Endothelial cell (in vitro differentiated cells): Measurements from ENCODE around the gene ORC6. TPM values are rescaled to one million over a fixed set of nuclear protein-coding genes. Genes with fewer than 3 reads are reported as not detected.

ENCODE experiments used
- DNase-seq: peaks from one replicate; pipeline ENCODE4 v3.0.0; 2021; ENCODE audit warnings: low spot score
- H3K27ac Mint-ChIP-seq: one replicate; pipeline ENCODE4 v1.8.0; 2021; ENCODE audit warnings: mixed read lengths, inconsistent platforms; ENCODE audit not compliant: unreplicated experiment
- H3K27me3 Mint-ChIP-seq: one replicate; pipeline ENCODE4 v1.8.0; 2021; ENCODE audit warnings: mild to moderate bottlenecking, moderate library complexity, mixed read lengths, inconsistent platforms; ENCODE audit not compliant: unreplicated experiment
- H3K36me3 Mint-ChIP-seq: one replicate; pipeline ENCODE4 v1.8.0; 2021; ENCODE audit warnings: mild to moderate bottlenecking, low read depth, mixed read lengths, inconsistent platforms; ENCODE audit not compliant: unreplicated experiment
- H3K4me1 Mint-ChIP-seq: one replicate; pipeline ENCODE4 v1.8.0; 2021; ENCODE audit warnings: mild to moderate bottlenecking, mixed read lengths, inconsistent platforms; ENCODE audit not compliant: unreplicated experiment
- H3K4me3 Mint-ChIP-seq: one replicate; pipeline ENCODE4 v1.8.0; 2021; ENCODE audit warnings: mild to moderate bottlenecking, mixed read lengths, inconsistent platforms; ENCODE audit not compliant: unreplicated experiment
- H3K9me3 Mint-ChIP-seq: one replicate; pipeline ENCODE4 v1.8.0; 2021; ENCODE audit warnings: mixed read lengths, inconsistent platforms; ENCODE audit not compliant: unreplicated experiment
- total RNA-seq: library from RNA; stranded (reverse); fragmentation: NEBNext Ultra II Directional; extraction: Animal tissue kit (Norgen Biotek cat#: 25700); gene quantifications from one replicate; pipeline ENCODE4 v1.2.1, GENCODE V29; 2021; ENCODE audit not compliant: unreplicated experiment
- TF ChIP-seq, protein P1 (sequence below): fragments of 200-600 bp; sonication (generic); IDR thresholded peaks from one replicate; pipeline ENCODE4 v1.5.0; 2021; ENCODE audit warnings: antibody characterized with exemption; ENCODE audit not compliant: unreplicated experiment

ORC6 gene
- total RNA-seq, 1 donor from 2014 or later = 22.4 TPM

DNA sequence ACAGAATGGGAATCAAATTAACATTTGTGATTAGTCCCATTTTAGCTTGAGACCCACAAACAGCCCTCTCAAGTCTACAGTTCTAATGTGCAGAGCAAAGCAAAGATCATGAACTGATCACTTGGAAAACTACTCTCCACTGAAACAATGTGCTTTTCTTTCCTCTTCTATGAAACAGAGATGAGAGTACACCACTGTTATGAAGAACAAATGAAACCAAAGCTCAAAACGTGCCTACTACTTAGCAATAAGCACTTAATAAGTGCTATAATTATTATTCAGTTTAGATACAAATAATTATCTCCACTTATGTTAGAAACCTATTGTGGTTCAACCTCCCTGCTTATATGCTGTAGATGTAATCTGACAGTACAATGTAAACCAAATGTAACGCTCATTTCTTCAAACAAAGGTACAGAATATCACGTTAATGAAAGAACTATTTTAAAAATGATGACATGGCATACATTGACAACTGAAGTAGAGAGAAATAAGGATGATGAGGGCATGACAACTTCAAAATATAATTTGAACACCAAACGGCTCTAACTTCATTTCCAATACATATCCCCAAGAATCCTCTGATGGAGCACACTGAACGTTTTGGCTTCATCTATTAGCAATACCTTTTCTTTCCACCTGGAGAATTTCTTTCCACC is 2.5 kb upstream of the ORC6 start:
- Mint-ChIP-seq H3K4me1 (peaks cover 35% of the 10 kb centered on the region), H3K27ac (peak overlapping the region; percentile 4), H3K9me3 (no peaks in the 10 kb centered on the region), H3K4me3 (no peak overlapping the region), H3K36me3 (no peaks in the 10 kb centered on the region), H3K27me3 (peaks cover 13% of the 10 kb centered on the region)
- TF ChIP-seq, protein P1, sequence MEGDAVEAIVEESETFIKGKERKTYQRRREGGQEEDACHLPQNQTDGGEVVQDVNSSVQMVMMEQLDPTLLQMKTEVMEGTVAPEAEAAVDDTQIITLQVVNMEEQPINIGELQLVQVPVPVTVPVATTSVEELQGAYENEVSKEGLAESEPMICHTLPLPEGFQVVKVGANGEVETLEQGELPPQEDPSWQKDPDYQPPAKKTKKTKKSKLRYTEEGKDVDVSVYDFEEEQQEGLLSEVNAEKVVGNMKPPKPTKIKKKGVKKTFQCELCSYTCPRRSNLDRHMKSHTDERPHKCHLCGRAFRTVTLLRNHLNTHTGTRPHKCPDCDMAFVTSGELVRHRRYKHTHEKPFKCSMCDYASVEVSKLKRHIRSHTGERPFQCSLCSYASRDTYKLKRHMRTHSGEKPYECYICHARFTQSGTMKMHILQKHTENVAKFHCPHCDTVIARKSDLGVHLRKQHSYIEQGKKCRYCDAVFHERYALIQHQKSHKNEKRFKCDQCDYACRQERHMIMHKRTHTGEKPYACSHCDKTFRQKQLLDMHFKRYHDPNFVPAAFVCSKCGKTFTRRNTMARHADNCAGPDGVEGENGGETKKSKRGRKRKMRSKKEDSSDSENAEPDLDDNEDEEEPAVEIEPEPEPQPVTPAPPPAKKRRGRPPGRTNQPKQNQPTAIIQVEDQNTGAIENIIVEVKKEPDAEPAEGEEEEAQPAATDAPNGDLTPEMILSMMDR = no peak
- no peak for DNase-seq

DNA sequence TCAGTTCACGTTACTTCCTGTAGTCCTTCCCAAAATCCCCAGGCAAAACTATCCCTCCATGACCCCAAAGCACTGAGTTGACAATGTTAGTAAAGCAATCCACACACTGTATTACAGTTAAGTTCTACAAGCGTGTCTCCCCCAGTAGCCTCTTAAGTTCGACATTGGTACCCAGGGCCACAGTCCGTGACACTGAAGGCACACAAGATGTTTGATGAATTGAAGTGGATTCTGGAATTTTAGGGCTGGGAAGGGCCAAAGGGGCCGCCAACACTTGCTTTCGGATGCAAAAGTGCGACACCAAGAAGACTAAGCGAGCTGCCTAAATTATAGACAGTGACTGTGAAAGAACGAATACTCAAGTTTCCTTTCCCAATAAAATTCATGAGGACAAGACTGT is 2.0 kb upstream of the ORC6 start:
- Mint-ChIP-seq H3K27ac (peak overlapping the region; percentile 4), H3K27me3 (peaks cover 13% of the 10 kb centered on the region), H3K9me3 (no peaks in the 10 kb centered on the region), H3K4me1 (peaks cover 35% of the 10 kb centered on the region), H3K4me3 (no peak overlapping the region), H3K36me3 (no peaks in the 10 kb centered on the region)
- TF ChIP-seq, protein P1 = no peak
- no peak for DNase-seq

DNA sequence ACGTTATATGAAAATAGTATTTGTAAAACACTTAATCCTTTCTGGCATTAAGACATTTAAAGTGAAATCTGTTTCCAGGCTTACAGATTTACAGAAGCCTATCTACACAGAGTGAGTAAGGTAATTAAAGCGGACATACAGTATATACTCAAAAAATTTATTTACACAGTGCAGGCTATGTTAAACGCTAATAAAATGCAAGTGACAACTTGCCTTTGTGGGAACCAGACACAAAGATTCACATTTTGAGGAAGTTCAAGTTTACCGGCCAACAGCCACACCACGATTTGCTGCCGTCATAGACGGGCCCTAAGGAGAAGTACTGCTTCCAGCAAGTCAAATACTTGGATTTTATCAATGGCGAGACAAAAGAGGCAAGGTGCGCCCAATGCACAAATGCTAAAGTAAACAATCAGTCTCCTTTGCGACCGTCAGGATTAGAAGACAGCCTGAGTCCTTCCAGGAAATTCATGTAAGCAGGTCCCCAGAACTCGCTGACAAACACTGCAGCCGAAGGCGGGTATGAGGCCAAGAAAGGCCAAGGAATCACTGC is 1.3 kb upstream of the ORC6 start:
- no peak overlapping the region for H3K27ac Mint-ChIP-seq

DNA sequence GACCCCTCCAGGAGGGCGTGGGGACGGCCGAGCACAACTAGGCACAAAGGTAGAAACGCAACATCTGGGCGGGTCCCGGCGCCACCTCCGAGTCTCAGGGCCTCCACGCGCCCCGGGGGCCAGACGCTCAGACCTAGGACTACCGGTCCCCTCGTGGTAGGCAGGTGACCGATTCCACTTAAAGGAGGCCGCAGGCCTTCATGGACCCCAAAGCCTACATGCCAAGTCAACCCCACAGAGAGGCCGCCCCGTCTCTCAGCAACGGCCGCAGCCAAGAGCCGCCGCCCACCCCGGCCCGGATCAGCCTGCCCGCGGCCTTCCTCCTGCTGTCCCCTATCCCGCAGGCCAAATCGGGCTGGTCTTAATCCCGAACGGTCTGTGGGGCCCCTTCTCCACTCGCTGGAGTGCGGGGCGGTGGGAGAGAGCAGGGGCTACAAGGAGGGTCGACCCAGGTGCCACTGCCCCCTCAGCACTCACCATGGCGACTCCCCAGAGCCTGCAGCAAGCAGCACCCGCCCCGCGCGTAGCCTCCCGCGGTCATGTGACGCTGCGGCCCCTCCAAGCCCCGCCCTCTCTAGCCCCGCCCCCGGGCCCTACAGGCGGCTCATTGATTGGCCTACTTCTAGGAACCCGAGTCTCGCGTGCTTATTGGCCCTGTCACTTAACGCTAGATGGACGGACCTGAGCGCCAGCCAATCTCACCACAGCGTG is 650 bp upstream of the ORC6 start, which contains the start of gene VPS35:
Gene VPS35 (minus strand): TSS at position 525 of the 711 bp plus-strand sequence. CDS start 45 bp downstream, at position 480.
- H3K36me3 Mint-ChIP-seq = no peaks in the 10 kb centered on the region
- peaks cover 13% of the 10 kb centered on the region for H3K27me3 Mint-ChIP-seq
- TF ChIP-seq, protein P1 = peak; percentile 19
- no peak within 1 kb of the TSS for H3K4me3 Mint-ChIP-seq
- no peaks in the 10 kb centered on the region for H3K9me3 Mint-ChIP-seq
- DNase-seq = peak; percentile 100
- H3K27ac Mint-ChIP-seq = no peak within 1 kb of the TSS
- peaks cover 33% of the 10 kb centered on the region for H3K4me1 Mint-ChIP-seq

More for the DNA sequence above, 1.3 kb upstream of the ORC6 start:
- TF ChIP-seq, protein P1 = no peak
- no peak for DNase-seq
- Mint-ChIP-seq H3K27me3 (peaks cover 13% of the 10 kb centered on the region), H3K4me1 (peaks cover 33% of the 10 kb centered on the region), H3K36me3 (no peaks in the 10 kb centered on the region), H3K4me3 (no peak overlapping the region), H3K9me3 (no peaks in the 10 kb centered on the region)
